ENCODE measurements around the gene NPPB.

Gene NPPB

DNA sequence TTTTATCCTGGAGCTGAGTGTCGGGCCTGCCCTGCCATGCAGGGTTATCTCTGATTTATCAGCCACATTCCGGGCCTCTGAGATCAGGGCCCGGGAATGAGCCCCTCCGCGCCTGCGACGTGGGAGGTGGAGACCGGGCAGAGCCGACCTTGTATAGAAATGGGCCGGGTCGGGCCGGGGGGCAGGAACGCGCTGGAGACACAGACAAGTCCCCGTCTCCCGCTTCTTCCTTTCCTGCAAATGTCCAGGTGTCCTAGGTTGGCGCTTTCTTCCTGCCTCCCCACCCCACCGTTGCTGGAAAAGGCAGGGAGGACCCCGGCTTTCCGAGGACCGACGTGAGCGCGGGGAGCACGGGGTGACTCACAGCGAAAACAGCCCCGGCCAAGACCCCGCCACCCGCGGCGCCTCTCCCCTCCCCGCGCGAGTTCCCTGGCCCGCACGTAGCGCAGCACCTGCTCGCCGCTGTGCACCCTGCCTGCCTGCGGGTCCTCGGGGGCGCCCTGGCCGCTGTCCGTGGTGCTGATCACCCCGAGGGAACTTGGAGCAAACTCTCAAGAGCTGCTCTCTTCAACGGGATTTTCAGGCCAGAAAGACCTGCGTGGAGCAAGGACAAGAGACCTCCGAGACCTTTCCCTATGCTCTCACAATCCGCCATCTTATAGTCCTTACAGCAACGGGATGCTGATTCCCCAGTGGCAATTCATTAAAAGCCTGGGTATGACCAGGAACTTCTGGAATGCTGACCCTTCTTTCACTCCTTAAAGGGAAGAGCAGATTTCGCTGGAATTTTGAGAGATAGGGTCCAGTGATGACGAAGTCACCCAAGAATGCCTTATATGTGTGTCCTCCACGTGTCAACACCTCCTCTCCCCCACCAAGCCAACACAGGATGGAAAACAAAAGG, 475 bp upstream of the NPPB start:
- in situ Hi-C loops (cut with MboI; ENCODE audit: low sequenced_read_pairs) = no loop called here

DNA sequence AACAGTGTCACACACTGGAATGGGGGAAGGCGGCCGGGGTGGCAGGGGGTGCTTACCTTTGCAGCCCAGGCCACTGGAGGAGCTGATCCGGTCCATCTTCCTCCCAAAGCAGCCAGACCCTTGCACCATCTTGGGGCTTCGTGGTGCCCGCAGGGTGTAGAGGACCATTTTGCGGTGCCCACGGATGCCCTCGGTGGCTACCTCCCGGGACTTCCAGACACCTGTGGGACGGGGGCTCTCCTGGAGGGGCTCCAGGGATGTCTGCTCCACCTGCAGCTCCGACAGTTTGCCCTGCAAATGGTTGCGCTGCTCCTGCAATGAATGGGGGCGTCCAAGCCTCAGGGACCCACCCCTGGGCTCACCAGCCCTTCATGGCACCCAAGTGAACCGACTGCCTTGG, 587 bp downstream of the NPPB start:
- in situ Hi-C loops (cut with MboI; ENCODE audit: low sequenced_read_pairs) = no loop called here

DNA sequence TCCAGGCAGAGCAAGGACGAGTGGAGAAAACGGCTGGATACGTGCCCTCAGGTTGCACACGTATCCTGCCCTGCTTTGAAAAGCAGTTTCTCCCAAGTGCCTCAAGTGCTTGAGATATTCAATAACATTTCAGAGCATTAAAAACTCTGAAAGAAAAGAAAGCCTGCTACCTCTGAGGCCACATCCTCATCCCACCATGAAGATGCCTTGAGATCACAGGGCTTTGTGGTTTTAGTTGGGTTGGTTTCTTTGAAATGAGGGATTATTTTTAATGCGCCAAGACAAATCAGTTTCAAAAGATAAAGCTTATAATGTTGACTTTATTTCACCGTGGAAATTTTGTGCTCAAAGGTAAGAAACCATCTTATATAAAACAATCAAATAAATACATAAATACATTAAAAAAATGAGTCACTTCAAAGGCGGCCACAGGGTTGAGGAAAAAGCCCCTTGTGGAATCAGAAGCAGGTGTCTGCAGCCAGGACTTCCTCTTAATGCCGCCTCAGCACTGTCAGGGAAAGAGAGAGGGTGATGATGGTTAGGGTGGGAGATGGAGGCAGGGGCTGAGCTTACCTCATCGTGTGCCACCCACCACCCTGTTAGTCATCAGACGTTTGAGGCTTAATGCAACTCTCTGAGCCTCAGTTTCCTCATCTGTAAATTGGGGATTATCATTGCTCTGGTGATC, 1.4 kb downstream of the NPPB start:
- in situ Hi-C loops (cut with MboI; ENCODE audit: low sequenced_read_pairs) = no loop called here

DNA sequence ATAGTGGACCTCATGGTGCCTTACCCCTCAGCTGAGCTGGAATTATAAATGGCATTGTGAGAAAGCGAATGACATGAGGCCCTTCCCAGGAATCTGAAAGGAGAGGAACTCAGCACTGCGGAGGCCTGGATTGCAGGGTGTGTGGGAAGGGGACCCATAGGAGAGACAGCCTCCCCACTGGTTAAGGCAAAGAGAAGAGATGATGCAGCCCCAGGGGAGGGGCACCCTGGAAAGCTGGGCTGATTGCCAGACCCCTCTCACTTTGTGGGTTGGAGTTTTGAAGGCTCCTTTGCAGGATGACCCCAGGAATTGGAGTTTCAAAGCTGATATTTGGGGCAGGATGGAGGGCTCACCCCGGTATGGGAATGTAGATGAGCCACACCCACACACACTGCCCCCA, 2.0 kb downstream of the NPPB start:
- in situ Hi-C loops (cut with MboI; ENCODE audit: low sequenced_read_pairs) = no loop called here

DNA sequence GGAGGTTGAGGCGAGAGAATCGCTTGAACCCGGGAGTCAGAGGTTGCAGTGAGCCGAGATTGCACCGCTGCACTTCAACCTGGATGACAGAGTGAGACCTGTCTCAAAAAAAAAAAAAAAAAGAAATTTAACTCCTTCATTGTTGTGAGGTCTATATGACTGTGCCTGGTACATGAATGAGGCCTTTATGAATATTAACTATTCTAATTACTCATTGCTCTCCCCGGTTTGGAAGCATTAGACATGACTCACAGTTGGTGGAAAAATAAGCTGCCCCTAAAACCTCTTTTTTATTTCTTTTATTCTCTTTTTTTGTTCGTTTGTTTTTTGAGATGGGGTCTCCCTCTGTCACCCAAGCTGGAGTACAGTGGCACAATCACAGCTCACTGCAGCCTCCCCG, 3.3 kb downstream of the NPPB start:
- in situ Hi-C loops (cut with MboI; ENCODE audit: low sequenced_read_pairs) = no loop called here

DNA sequence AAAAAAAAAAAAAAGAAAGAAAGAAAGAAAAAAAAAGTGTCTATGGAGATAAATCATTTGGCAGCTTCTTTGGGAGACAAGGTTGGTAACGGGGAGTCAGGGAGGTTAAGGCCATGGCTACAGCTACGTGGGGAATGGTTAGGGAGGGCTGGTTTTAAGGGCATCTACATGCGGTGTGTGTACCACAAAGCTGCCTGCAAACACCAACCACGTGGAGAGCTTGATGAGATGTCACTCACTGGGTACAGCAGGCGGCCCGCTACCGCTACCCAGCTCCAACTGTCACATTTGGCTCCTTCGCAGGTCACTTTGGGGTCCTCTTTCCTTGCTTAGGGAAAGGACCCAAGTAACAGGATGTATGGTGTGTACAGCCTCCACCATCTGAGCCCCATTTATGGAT, 4.2 kb downstream of the NPPB start:
- in situ Hi-C loops (cut with MboI; ENCODE audit: low sequenced_read_pairs) = no loop called here

DNA sequence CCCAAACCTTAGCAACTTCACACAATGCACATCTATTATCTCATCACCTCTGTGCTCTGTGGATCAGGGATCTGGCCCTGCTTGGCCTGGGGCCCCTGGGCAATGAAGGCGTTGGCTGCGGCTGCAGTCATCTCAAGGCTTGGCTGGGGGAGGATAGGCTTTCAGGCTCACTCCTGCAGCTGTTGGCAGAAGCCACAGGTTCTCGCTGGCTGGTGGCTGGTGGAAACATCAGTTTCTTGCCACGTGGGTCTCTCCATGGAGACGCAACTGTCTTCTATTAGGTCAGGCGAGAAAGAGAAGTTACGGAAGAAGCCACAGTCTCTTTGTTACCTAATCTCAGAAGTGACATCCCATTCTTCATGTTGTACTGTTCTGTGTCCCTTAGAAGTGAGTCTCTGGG, 7.6 kb downstream of the NPPB start:
- in situ Hi-C loops (cut with MboI; ENCODE audit: low sequenced_read_pairs) = no loop called here

DNA sequence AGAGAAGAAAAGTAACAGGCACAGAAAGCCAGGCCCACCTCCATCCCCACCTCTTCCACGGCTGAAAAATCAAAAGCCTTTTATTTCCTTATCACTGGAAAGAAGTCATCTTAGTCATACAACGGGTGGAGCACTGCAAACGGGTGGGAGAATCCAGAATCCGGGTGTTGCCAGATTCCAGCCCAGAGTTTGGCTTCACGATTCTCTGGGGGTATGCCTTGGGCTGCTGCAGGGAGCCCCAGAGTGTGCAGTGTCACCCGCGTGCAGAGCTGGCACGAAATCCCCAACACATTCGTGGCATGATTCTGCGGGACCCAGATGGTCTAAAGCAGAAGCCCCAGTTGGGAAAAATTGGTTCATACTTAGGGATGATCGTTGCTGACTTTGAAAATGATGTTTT, 8.6 kb downstream of the NPPB start:
- in situ Hi-C loops (cut with MboI; ENCODE audit: low sequenced_read_pairs) = no loop called here

DNA sequence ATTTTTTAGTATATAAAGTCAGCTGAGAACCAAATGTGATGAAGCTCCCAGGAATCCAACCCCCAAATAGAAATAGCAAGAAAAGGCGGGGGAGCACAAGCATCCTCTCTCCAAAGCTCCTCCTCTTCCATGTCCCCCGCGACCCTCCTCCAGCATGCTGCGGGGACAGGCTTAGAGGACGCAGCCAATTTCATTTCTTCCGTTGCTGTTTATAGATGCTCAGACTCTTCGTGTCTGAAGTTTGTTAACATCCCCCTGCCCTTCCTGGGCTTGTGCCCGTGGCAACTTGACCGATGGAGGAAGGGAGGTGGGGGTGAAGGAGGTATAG, 10.4 kb downstream of the NPPB start:
- in situ Hi-C loops (cut with MboI; ENCODE audit: low sequenced_read_pairs) = no loop called here

DNA sequence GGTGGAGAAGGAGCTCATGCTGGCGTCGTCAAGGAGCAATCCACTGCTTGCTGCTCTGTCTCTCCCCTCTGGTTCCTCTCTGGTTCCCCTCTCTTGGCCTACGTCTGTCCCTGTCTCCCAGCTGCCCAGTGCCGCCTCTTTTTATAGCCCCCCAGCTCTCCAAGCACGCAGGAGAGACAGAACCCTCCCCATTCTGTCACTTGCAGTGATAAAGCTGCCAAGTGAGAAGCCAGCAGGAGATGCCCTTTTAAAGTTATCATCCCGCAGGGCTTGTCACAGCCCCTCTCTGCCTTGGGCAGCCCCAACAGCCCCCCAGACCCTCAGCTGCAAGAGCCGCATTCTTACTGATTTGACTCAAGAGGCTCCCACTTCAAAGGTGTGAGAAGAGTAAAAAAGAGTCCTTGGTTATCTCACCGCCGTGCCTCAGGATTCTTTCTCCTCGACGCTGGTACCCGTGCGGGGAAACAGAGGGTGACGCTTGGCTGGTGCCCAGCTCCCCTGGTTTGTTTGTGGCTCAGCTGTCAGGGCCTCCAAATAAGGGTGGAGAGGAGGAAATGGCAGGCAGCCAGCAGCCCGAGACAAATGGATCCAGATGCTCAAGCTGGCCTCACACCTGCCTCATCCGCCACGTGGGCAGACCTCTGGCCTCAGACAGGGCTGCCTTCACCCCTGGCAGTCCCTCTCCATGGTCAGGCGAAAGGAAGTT, 10.9 kb downstream of the NPPB start, which contains the start of gene NPPA:
Gene NPPA (minus strand): TSS at position 117 of the 706 bp plus-strand sequence. CDS start 99 bp downstream, at position 18.
- in situ Hi-C loops (cut with MboI; ENCODE audit: low sequenced_read_pairs) = no loop called here

DNA sequence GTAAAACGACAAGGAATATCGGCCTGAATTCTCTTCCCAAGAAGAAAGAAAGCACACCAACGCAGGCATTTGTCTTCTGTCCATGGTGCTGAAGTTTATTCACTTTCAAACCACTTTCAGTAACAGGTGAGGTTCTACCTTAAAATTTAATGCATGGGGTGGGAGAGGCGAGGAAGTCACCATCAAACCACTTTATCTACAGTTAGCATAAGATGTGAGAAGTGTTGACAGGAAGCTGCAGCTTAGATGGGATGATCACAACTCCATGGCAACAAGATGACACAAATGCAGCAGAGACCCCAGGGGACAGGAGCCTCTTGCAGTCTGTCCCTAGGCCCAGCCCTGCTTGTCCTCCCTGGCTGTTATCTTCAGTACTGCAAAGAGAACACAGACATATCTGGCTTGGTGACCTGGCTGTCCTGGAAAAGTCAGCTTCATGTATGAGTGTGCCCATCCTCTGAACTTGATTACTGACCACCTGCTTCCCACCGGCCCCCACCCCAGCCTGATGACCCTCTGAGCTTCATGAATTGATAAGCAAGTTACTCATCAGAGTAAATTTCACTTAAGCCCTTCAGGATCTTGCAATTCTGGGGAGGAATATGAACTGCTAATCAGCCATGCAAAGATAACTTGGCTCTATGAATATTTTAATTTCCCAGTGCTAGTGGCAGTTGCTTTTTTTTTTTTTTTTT, 13.0 kb downstream of the NPPB start:
- in situ Hi-C loops (cut with MboI; ENCODE audit: low sequenced_read_pairs) = no loop called here

DNA sequence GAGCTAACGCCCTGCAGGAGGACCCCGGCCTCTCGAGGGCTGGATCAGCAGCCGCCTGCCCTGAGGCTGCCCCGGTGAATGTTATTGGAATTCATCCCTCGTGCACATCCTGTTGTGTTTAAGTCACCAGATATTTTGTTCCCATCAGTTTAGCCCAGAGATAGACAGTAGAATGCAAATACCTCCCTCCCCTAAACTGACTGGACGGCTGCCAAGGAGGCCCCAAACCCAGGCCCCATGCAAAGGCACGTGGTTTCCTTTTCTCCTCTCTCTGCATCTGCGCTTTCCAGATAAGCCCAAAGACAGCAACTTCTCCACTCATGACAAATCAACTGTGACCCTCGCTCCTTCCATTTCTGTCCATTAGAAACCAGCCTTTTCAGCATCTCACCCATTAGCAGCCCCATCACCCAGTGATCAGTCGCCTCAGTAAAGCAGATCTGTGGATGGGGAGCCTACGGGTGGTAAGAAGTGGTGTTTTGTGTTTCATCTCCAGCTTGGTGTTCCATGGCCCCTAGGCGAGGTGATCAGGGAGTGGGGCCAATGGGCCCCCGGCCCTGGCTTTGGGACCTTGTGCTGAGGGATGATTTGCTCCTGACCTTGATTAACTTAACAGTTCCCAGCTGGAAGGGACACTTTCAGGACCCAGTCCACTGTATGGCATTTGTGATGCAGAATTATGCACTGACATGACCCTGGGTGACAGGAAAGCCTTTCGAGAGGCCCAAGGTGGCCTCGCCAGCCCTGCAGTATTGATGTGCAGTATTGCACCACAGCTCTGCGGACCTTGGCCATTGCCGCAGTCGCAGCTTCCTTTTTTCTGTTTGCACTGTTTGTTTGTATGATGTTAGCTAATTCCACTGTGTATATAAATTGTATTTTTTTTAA, 16.3 kb downstream of the NPPB start:
- in situ Hi-C loops (cut with MboI; ENCODE audit: low sequenced_read_pairs) = loop anchor here (5.0 kb wide), 1 partner anchor 50 kb away; no protein-coding TSS in a partner anchor

DNA sequence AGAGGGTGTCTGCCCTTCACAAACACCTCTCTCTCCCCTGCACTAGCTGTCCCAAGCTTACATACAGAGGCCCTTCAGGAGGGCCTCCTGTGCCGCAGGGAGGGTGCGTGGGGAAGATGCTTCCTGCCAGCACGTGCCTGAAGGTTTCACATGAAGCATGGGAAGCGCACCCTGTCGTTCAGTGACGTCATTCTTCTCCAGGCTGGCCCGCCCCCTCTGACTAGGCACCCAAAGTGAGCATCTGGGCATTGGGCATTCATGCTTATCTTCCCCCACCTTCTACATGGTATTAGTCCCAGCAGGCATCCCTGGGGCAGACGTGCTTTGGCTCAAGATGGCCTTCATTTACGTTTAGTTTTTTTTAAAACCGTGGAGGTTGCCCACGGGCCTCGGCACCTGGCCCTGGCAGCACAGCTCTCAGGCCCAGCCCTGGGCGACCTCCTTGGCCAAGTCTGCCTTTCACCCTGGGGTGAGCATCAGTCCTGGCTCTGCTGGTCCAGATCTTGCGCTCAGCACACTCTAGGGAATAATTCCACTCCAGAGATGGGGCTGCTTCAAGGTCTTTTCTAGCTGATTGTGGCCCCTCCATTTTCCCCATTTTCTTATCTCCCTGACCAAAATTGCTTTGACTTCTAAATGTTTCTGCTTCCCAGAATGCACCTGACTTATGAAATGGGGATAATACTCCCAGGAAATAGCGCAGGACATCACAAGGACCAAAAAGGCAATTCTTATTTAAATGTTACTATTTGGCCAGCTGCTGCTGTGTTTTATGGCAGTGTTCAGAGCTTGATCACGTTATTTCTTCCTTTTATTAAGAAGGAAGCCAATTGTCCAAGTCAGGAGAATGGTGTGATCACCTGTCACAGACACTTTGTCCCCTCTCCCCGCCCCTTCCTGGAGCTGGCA, 17.2 kb downstream of the NPPB start:
- in situ Hi-C loops (cut with MboI; ENCODE audit: low sequenced_read_pairs) = loop anchor here (5.0 kb wide), 1 partner anchor 51 kb away; no protein-coding TSS in a partner anchor

DNA sequence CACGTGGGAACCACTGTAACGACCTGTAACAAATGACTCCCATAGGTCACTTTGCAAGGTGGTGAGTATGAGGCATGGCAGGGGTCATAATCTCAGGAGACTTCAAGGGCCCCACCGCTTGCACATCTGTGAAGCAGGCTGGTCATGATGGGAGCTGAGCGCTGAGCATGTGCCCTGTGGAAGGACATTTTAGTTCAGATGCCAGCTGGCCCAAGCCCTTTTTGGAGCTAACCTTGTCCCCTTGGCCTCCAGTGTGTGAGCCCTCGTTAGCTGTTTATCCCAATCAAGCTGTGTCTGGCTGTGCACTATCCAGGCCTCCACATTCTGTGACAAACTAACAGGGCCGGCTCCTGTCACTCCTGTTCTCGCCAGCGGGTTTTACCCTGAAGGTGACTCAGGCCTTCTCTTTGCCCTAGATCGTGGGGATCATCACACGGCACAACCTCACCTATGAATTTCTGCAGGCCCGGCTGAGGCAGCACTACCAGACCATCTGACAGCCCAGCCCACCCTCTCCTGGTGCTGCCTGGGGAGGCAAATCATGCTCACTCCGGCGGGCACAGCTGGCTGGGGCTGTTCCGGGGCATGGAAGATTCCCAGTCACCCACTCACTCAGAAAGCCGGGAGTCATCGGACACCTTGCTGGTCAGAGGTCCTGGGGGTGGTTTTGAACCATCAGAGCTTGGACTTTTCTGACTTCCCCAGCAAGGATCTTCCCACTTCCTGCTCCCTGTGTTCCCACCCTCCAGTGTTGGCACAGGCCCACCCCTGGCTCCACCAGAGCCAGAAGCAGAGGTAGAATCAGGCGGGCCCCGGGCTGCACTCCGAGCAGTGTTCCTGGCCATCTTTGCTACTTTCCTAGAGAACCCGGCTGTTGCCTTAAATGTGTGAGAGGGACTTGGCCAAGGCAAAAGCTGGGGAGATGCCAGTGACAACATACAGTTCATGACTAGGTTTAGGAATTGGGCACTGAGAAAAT, 18.7 kb downstream of the NPPB start:
- in situ Hi-C loops (cut with MboI; ENCODE audit: low sequenced_read_pairs) = loop anchor here (5.0 kb wide), 1 partner anchor 52 kb away; no protein-coding TSS in a partner anchor

DNA sequence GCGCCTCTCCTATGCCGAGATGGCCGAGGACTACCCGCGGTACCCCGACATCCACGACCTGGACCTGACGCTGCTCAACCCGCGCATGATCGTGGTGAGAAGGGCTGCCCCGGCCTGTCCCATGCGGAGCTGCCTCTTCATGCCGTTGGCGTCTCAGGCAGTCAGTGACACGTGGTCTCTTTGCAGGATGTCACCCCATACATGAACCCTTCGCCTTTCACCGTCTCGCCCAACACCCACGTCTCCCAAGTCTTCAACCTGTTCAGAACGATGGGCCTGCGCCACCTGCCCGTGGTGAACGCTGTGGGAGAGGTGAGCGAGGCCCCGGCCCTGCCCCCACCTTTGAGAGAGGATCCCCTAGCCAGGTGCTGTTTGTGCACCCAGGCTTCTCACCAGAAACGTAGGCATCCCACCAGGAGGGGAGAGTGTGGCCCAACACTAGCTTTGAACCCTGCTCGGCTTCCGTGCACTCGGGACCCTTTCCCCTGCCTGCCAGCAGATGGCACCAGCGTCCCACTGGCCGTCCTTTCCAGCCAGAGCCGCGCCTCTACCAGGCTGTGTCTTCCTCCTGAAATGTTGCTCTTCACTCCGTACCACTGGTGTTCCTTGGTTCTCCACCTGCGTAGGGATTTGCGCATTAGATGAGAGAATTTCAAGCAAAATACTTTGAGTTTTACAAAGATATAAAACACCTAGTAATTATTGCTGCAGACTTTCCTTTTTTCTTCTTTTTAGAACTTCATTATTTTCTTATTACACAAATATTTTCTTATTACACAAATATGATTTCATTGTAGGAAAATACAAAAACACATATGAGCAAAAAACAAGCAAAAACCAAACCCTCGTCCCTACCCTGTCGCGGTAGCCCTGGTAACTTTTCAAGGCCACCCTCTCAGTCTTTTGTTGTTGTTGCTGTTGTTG, 20.1 kb downstream of the NPPB start:
- in situ Hi-C loops (cut with MboI; ENCODE audit: low sequenced_read_pairs) = no loop called here

DNA sequence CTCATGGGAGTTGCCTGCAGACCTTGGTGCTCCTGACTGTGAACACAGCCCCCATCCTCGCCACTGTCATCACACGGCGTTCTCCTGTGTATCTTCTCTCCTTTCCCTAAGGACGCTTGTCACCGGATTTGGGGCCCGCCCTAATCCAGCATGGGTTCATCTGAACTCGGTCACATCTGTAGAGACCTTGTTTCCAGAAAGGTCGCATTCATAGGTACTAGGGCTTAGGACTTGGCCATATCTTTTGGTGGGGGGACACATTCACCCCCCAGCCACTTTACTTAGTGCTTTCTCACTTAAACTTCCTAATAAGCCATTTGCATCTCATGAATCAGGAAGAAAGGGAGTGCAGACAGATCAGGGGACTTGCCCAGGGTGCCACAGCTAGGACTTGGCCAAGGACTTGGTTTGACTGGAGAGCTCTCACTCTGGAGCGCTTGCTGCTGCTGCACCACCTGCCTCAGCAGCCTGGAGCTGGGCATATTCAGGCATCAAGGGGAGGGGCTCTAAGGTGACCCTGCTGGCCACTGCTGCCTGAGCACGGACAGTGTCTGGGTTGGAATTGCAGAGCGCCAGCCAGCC, 20.9 kb downstream of the NPPB start:
- in situ Hi-C loops (cut with MboI; ENCODE audit: low sequenced_read_pairs) = no loop called here
